ENCODE results near the gene KRTCAP3. TPM values are rescaled to one million over a fixed set of nuclear protein-coding genes. Genes with fewer than 3 reads are reported as not detected.
"Not testable (repeated sequence)": the region's sequence is repeated elsewhere in the genome, so short reads cannot be mapped to it uniquely, and the experiment has no call there.

The KRTCAP3 gene
- total and polyA plus RNA-seq, 9 of the 15 experiments (the other 6 are each of a cell fraction or from before 2014, with no cell fraction given) = 0.24 to 1.4 (median 0.73) TPM

GRCh38 chr2:27425039-27425438 lies 17.1 kb upstream of the KRTCAP3 start:
- peaks cover 14% of the 10 kb centered on the region for H3K79me2 ChIP-seq (ENCODE audit: control insufficient read depth, insufficient read depth, low read length)
- H3K27me3 ChIP-seq (ENCODE audit: control insufficient read depth in 2 of 2, insufficient read depth in 2 of 2, low read length in 2 of 2); H3K9ac ChIP-seq (ENCODE audit: insufficient read depth in 1 of 2, low read depth in 2 of 2, low read length in 2 of 2); H3K4me1 ChIP-seq (replicated peaks in 1 of 2; ENCODE audit: control insufficient read depth in 2 of 2, insufficient read depth in 2 of 2, low read length in 2 of 2); H3K9me3 ChIP-seq (replicated peaks; ENCODE audit: control insufficient read depth, insufficient read depth, low read depth, low read length); BruUV-seq (replicated peaks); H3K4me3 ChIP-seq; ATAC-seq; FAIRE-seq; H4K20me1 ChIP-seq (replicated peaks; ENCODE audit: control insufficient read depth, insufficient read depth, low read length); POLR2A ChIA-PET; H3K9me1 ChIP-seq (ENCODE audit: control insufficient read depth, insufficient read depth, low read length); H2AFZ ChIP-seq (ENCODE audit: low read depth, low read length); DNase-seq (ENCODE audit: extremely low read depth in 1 of 4, low spot score in 3 of 4); H3K36me3 ChIP-seq (ENCODE audit: control insufficient read depth, insufficient read depth, low read length); H3K27ac ChIP-seq (ENCODE audit: extremely low read depth, low read depth, low read length); in situ Hi-C loops (cut with MboI); H3K4me2 ChIP-seq (ENCODE audit: insufficient read depth, low read length): not testable (repeated sequence)
- WGBS (ENCODE audit: insufficient coverage, low coverage, missing lambda C conversion rate) = 90% methylated on average over 8 of the region's 10 CpGs
- intact Hi-C loops (cut with micrococcal nuclease) = loop anchor here (5.0 kb wide), 2 partner anchors 62 to 157 kb away; partner anchors contain the start of genes IFT172 and ZNF512
- CTCF ChIA-PET (ENCODE audit: low intra/inter-chr PET ratio) = interaction anchor here (0.7 kb wide), 1 partner anchor 465 kb away, joined by 3 read pairs; no protein-coding TSS in a partner anchor

- Histone ChIP-seq H3K9me1 (ENCODE audit: control insufficient read depth, insufficient read depth, low read length) (no peaks in the 10 kb centered on the region), H3K36me3 (ENCODE audit: control insufficient read depth, insufficient read depth, low read length) (peaks cover 12% of the 10 kb centered on the region), H3K4me2 (ENCODE audit: insufficient read depth, low read length) (peak overlapping the region; percentile 76), H3K27ac (ENCODE audit: extremely low read depth, low read depth, low read length) (peak overlapping the region; percentile 91), H3K4me3 (peak overlapping the region; percentile 96), H3K27me3 (ENCODE audit: control insufficient read depth in 2 of 2, insufficient read depth in 2 of 2, low read length in 2 of 2) (no peaks in the 10 kb centered on the region), H4K20me1 (replicated peaks; ENCODE audit: control insufficient read depth, insufficient read depth, low read length) (no peaks in the 10 kb centered on the region), H3K9me3 (replicated peaks; ENCODE audit: control insufficient read depth, insufficient read depth, low read depth, low read length) (no peaks in the 10 kb centered on the region), H3K9ac (ENCODE audit: insufficient read depth in 1 of 2, low read depth in 2 of 2, low read length in 2 of 2) (peak overlapping the region; percentile 90 to 97; a peak in 3 of 4 replicates), H3K79me2 (ENCODE audit: control insufficient read depth, insufficient read depth, low read length) (peaks cover 40% of the 10 kb centered on the region), H2AFZ (ENCODE audit: low read depth, low read length) (peak overlapping the region; percentile 97), H3K4me1 (replicated peaks in 1 of 2; ENCODE audit: control insufficient read depth in 2 of 2, insufficient read depth in 2 of 2, low read length in 2 of 2) (peaks cover 18% of the 10 kb centered on the region in 2 experiments; a peak in 4 of 5 replicates)
- ChIA-PET POLR2A (interaction anchor here (0.6 to 5.5 kb wide), 9 partner anchors 11 to 255 kb away, joined by 3 to 58 read pairs (median 4); partner anchors contain the start of genes EIF2B4 and PPM1G), CTCF (ENCODE audit: low intra/inter-chr PET ratio) (interaction anchor here (0.8 kb wide), 1 partner anchor 19 kb away, joined by 3 read pairs; no protein-coding TSS in a partner anchor)
- BruUV-seq (replicated peaks) = no TSS peak
- in situ Hi-C loops (cut with MboI) (no loop called here), intact Hi-C loops (cut with micrococcal nuclease) (loop anchor here (5.0 kb wide), 2 partner anchors 59 to 154 kb away; partner anchors contain the start of genes IFT172 and ZNF512)
- FAIRE-seq = no peak
- DNase-seq (ENCODE audit: extremely low read depth in 1 of 4, low spot score in 3 of 4) = no peak
- ATAC-seq = no peak
- WGBS (ENCODE audit: insufficient coverage, low coverage, missing lambda C conversion rate) = 0% methylated on average over 7 of the region's 7 CpGs
- no peak for TF ChIP-seq ZNF780A (CRISPR knock-in tag; IDR thresholded peaks at IDR 0.05)
- 0 out of 2 replicates have a peak, but pooled peaks have one; percentile 56 for TF ChIP-seq MIER1 (IDR thresholded peaks at IDR 0.05; ENCODE audit: low read depth)
- peak in 1 of 2 experiments; percentile 60; a peak in 1 of 4 replicates for TF ChIP-seq ARNT (IDR thresholded peaks at IDR 0.05)
- 0 out of 2 replicates have a peak, but pooled peaks have one; percentile 25 for TF ChIP-seq DPF2 (IDR thresholded peaks at IDR 0.05)
- 0 out of 2 replicates have a peak, but pooled peaks have one; percentile 24 for TF ChIP-seq FOSL1 (tag; conservative IDR thresholded peaks at IDR 0.05)
- 0 out of 2 replicates have a peak, but pooled peaks have one; percentile 1 for TF ChIP-seq FOXJ2 (tag; IDR thresholded peaks at IDR 0.05)
- TF ChIP-seq NFATC3 (IDR thresholded peaks at IDR 0.05) = 0 out of 2 replicates have a peak, but pooled peaks have one; percentile 62
- TF ChIP-seq BHLHE40 (IDR thresholded peaks at IDR 0.05; ENCODE audit: low read length) = no peak
- TF ChIP-seq HDAC1 (IDR thresholded peaks at IDR 0.05) = peak in 1 of 2 experiments; percentile 73; a peak in 2 of 4 replicates
- TF ChIP-seq GATAD2B (IDR thresholded peaks at IDR 0.05; ENCODE audit: borderline replicate concordance) = 0 out of 2 replicates have a peak, but pooled peaks have one; percentile 17
- peak; percentile 48 for TF ChIP-seq BRD9 (IDR thresholded peaks at IDR 0.05; ENCODE audit: low read depth, partially characterized antibody)
- TF ChIP-seq ARID1B (IDR thresholded peaks at IDR 0.05) = 0 out of 2 replicates have a peak, but pooled peaks have one; percentile 2
- TF ChIP-seq ZNF277 (CRISPR knock-in tag; IDR thresholded peaks at IDR 0.05; ENCODE audit: borderline replicate concordance) = no peak
- no peak for TF ChIP-seq CEBPG (CRISPR knock-in tag; IDR thresholded peaks at IDR 0.05)
- TF ChIP-seq CEBPG (tag; conservative IDR thresholded peaks at IDR 0.05 in 1 of 2, IDR thresholded peaks at IDR 0.05 in 1 of 2) = 0 out of 4 replicates have a peak, but pooled peaks of 1 of the 2 experiments have one; percentile 7
- TF ChIP-seq ELF4 (CRISPR knock-in tag; IDR thresholded peaks at IDR 0.05) = no peak
These were observed 14.3 kb upstream of the KRTCAP3 start for GRCh38 chr2:27427863-27428212.
